SK-N-SH (cell line): Measurements from ENCODE around the gene DENND1A. TPM values are rescaled to one million over a fixed set of nuclear protein-coding genes. Genes with fewer than 3 reads are reported as not detected.

Experiments used
- CTCF ChIA-PET: fragments of 300-600, 350-600 bp; formaldehyde crosslinking; extraction: SDS; loops from one replicate; lab custom pipeline; 2021; lab: Yijun Ruan, JAX
- POLR2A ChIA-PET: fragments of 350-600 bp; sonication (Branson Sonifier 250); formaldehyde crosslinking; extraction: SDS; loops from one replicate; lab custom pipeline; 2020; ENCODE audit warnings: antibody characterized with exemption, inconsistent platforms; lab: Yijun Ruan, JAX
- DNase-seq: peaks from one replicate; pipeline ENCODE4 v3.0.0; 2012
- H2AFZ ChIP-seq: fragments of 200-600 bp; sonication (generic); 2 replicates; pipeline ENCODE4 v1.8.1; 2016; ENCODE audit warnings: antibody characterized with exemption, mild to moderate bottlenecking, low read depth
- H3F3A ChIP-seq: fragments of 200-600 bp; sonication (generic); replicated peaks from 2 replicates; pipeline ENCODE3; 2016; ENCODE audit warnings: antibody characterized with exemption, mild to moderate bottlenecking; ENCODE audit not compliant: insufficient read depth
- H3K27ac ChIP-seq, 2 experiments: fragments of 200-500 bp in 1 of 2; fragments of 200-600 bp in 1 of 2; sonication (Bioruptor generic) in 1 of 2; sonication (generic), shearing (Covaris generic) in 1 of 2; 2 replicates each; pipeline versions ENCODE4 v1.5.1 to v1.6.1; 2014 to 2016; ENCODE audit warnings: low read depth in 2 of 2, inconsistent platforms in 1 of 2, low read length in 1 of 2, mild to moderate bottlenecking in 1 of 2, mixed read lengths in 1 of 2
- H3K27me3 ChIP-seq: fragments of 200-600 bp; sonication (generic), shearing (Covaris generic); 2 replicates; pipeline ENCODE4 v1.6.1; 2016; ENCODE audit warnings: mixed run types; ENCODE audit not compliant: insufficient read depth
- H3K36me3 ChIP-seq, 2 experiments: fragments of 200-500 bp in 1 of 2; fragments of 200-600 bp in 1 of 2; sonication (Bioruptor generic) in 1 of 2; sonication (generic) in 1 of 2; replicated peaks in 1 of 2; 2 replicates each; pipeline versions ENCODE3 to v1.5.1; 2014 to 2016; ENCODE audit warnings: low read length in 1 of 2, mild to moderate bottlenecking in 1 of 2; ENCODE audit not compliant: insufficient read depth in 2 of 2, control insufficient read depth in 1 of 2
- H3K4me1 ChIP-seq, 2 experiments: fragments of 200-500 bp in 1 of 2; fragments of 200-600 bp in 1 of 2; sonication (Bioruptor generic) in 1 of 2; sonication (generic), shearing (Covaris generic) in 1 of 2; 2 replicates each; pipeline versions ENCODE4 v1.5.1 to v1.6.1; 2014 to 2016; ENCODE audit warnings: low read depth in 1 of 2, low read length in 1 of 2, mixed run types in 1 of 2; ENCODE audit not compliant: insufficient read depth in 2 of 2, control insufficient read depth in 1 of 2
- H3K4me2 ChIP-seq: fragments of 200-600 bp; sonication (generic), shearing (Covaris generic); 2 replicates; pipeline ENCODE4 v1.6.1; 2017; ENCODE audit warnings: mixed run types
- H3K4me3 ChIP-seq, 2 experiments: fragments of 200-500 bp in 1 of 2; fragments of 200-600 bp in 1 of 2; sonication (Bioruptor generic) in 1 of 2; sonication (generic), shearing (Covaris generic) in 1 of 2; 2 replicates each; pipeline versions ENCODE4 v1.5.1 to v1.8.1; 2014 to 2016; ENCODE audit warnings: low read depth in 2 of 2, inconsistent platforms in 1 of 2, low read length in 1 of 2, mild to moderate bottlenecking in 1 of 2, mixed read lengths in 1 of 2, moderate library complexity in 1 of 2
- H3K79me2 ChIP-seq: fragments of 200-600 bp; sonication (generic); 2 replicates; pipeline ENCODE4 v1.8.1; 2017; ENCODE audit warnings: mild to moderate bottlenecking; ENCODE audit not compliant: insufficient read depth
- H3K9ac ChIP-seq: fragments of 200-600 bp; sonication (generic); 2 replicates; pipeline ENCODE4 v1.6.1; 2017; ENCODE audit warnings: mixed run types
- H3K9me2 ChIP-seq: fragments of 200-600 bp; sonication (generic); 2 replicates; pipeline ENCODE4 v1.6.1; 2017; ENCODE audit warnings: mixed run types
- H3K9me3 ChIP-seq: fragments of 200-600 bp; sonication (generic); 2 replicates; pipeline ENCODE4 v1.6.1; 2017; ENCODE audit warnings: mixed run types, mild to moderate bottlenecking, moderate library complexity
- H4K20me1 ChIP-seq: fragments of 200-600 bp; sonication (generic); 2 replicates; pipeline ENCODE4 v1.6.1; 2017; ENCODE audit warnings: mild to moderate bottlenecking, mixed run types; ENCODE audit not compliant: insufficient read depth
- MEF2A ChIP-seq: IDR thresholded peaks from 2 replicates; pipeline ENCODE4 v1.4.0; 2012; ENCODE audit warnings: low read depth, borderline replicate concordance
- MXI1 ChIP-seq: IDR thresholded peaks from 2 replicates; pipeline ENCODE4 v1.6.1; 2012; ENCODE audit warnings: mild to moderate bottlenecking, low read depth, low read length, improper control_type of control experiment
- NFIC ChIP-seq: IDR thresholded peaks from 2 replicates; pipeline ENCODE4 v1.4.0; 2012; ENCODE audit warnings: borderline replicate concordance
- RAD21 ChIP-seq: IDR thresholded peaks from 2 replicates; pipeline ENCODE4 v1.6.1; 2012; ENCODE audit warnings: mild to moderate bottlenecking, low read length
- RCOR1 ChIP-seq: fragments of 150-350 bp; IDR thresholded peaks from 2 replicates; pipeline ENCODE4 v1.6.1; 2017; ENCODE audit warnings: antibody characterized with exemption, low read length
- RXRA ChIP-seq: IDR thresholded peaks from 2 replicates; pipeline ENCODE4 v1.4.0; 2012; ENCODE audit warnings: low read depth, mild to moderate bottlenecking, borderline replicate concordance
- SMC3 ChIP-seq: IDR thresholded peaks from 2 replicates; pipeline ENCODE4 v1.6.1; 2012; ENCODE audit warnings: low read depth, low read length, improper control_type of control experiment
- TCF12 ChIP-seq: IDR thresholded peaks from 2 replicates; pipeline ENCODE4 v1.4.0; 2012
- WGBS: methylation state at CpG from one replicate; pipeline ENCODE4 v1.1.6; 2017; ENCODE audit warnings: low lambda C conversion rate; 5-methylcytosine and 5-hydroxymethylcytosine counted together
- polyA plus RNA-seq, 3 experiments: library from polyadenylated mRNA; depleted of rRNA; stranded (reverse); fragments of >200 nt; gene quantifications; 2 replicates each; pipeline ENCODE4 v1.2.3, GENCODE V29; 2012
- TF ChIP-seq, protein P1 (sequence below): IDR thresholded peaks from 2 replicates; pipeline ENCODE4 v1.4.0; 2012; ENCODE audit warnings: low read depth, borderline replicate concordance
- TF ChIP-seq, protein P2 (sequence below): fragments of 150-350 bp; IDR thresholded peaks from 2 replicates; pipeline ENCODE4 v1.6.1; 2016; ENCODE audit warnings: mild to moderate bottlenecking, low read depth, low read length
- TF ChIP-seq, protein P3 (sequence below): IDR thresholded peaks from 2 replicates; pipeline ENCODE4; 2012
- TF ChIP-seq, protein P4 (sequence below): fragments of 200-600 bp; sonication (generic); IDR thresholded peaks from 2 replicates; pipeline ENCODE4 v1.6.1; 2017; ENCODE audit warnings: antibody characterized with exemption, mild to moderate bottlenecking, moderate library complexity
- TF ChIP-seq, protein P5 (sequence below): IDR thresholded peaks from 2 replicates; pipeline ENCODE4 v1.4.0; 2012; ENCODE audit warnings: low read depth

The DENND1A gene
- polyA plus RNA-seq, 1 of the 3 experiments (the other 2 are of a cell fraction) = 25.4 TPM

DNA sequence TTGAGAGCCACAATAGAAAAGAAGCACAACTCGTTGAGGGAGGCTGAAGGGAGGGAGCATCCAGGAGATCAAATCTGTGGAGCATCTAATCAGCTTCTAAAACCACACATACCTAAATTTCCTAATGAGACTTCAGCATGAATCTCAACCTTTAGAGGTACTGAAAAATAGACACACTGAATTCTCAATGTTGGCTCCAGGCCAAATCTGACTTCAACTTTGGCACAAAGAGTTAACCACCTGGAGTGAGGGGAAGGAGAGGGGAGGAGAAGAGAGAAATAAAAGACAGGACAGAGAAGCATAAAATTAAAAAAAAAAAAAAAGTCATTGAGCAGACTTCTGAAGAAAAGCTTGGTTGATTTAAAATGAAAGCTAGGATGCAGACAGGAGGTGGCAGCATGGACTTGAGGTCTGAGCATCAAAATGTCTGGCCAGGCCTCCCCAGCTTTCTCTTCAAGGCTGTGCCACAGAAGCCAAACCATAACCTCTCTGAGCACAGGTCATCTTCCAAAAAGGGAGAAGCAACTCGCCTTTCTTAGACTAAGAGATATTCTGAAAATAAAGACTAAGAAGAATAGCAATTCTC, 205.6 kb downstream of the DENND1A start:
- Histone ChIP-seq H3K9ac (no peak overlapping the region), H3K79me2 (no peaks in the 10 kb centered on the region), H2AFZ (no peak overlapping the region), H4K20me1 (no peaks in the 10 kb centered on the region), H3K27ac (no peak overlapping the region), H3K9me2 (no peaks in the 10 kb centered on the region), H3K9me3 (no peaks in the 10 kb centered on the region), H3K4me2 (no peak overlapping the region), H3K4me3 (no peak overlapping the region), H3K36me3 (no peaks in the 10 kb centered on the region), H3K4me1 (peaks cover 0 to 7% of the 10 kb centered on the region in 2 experiments; a peak in 2 of 4 replicates), H3K27me3 (no peaks in the 10 kb centered on the region), H3F3A (no peaks in the 10 kb centered on the region)
- peak; percentile 15 for DNase-seq
- POLR2A ChIA-PET = interaction anchor here (0.6 kb wide), 1 partner anchor 207 kb away, joined by 3 read pairs; no protein-coding TSS in a partner anchor
- 97% methylated on average over 2 of the region's 2 CpGs for WGBS
- CTCF ChIA-PET = interaction anchor here (0.7 to 2.1 kb wide), 5 partner anchors 12 to 315 kb away, joined by 3 to 8 read pairs (median 4); no protein-coding TSS in a partner anchor
- TF ChIP-seq MXI1 (no peak), RAD21 (peak; percentile 60), SMC3 (peak; percentile 36), NFIC (0 out of 2 replicates have a peak, but pooled peaks have one; percentile 8), RCOR1 (no peak)
- TF ChIP-seq, protein P1, sequence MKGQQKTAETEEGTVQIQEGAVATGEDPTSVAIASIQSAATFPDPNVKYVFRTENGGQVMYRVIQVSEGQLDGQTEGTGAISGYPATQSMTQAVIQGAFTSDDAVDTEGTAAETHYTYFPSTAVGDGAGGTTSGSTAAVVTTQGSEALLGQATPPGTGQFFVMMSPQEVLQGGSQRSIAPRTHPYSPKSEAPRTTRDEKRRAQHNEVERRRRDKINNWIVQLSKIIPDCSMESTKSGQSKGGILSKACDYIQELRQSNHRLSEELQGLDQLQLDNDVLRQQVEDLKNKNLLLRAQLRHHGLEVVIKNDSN = no peak
- TF ChIP-seq, protein P2, sequence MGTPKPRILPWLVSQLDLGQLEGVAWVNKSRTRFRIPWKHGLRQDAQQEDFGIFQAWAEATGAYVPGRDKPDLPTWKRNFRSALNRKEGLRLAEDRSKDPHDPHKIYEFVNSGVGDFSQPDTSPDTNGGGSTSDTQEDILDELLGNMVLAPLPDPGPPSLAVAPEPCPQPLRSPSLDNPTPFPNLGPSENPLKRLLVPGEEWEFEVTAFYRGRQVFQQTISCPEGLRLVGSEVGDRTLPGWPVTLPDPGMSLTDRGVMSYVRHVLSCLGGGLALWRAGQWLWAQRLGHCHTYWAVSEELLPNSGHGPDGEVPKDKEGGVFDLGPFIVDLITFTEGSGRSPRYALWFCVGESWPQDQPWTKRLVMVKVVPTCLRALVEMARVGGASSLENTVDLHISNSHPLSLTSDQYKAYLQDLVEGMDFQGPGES = no peak

DNA sequence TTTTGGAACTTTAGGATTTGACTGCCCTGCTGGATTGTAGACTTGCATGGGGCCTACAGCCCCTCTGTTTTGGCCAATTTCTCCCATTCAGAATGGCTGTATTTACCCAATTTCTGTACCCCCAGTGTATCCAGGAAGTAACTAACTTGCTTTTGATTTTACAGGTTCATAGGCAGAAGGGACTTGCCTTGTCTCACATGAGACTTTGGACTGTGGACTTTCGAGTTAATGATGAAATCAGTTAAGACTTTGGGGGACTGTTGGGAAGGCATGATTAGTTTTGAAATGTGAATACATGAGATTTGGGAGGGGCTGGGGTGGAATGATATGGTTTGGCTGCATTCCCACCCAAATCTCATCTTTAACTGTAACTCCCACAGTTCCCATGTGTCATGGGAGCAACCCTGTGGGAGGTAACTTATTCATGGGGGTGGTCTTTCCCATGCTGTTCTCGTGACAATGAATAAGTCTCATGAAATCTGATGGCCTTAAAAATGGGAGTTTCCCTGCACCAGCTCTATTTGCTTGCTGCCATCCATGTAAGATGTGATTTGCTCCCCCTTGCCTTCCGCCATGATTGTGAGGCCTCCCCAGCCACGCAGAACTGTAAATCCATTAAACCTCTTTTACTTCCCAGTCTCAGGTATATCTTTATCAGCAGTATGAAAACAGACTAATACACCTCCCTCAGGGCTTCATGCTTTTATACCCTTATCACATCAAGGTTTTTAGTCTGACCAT, 206.6 kb downstream of the DENND1A start:
- 84% methylated on average over 4 of the region's 4 CpGs for WGBS
- Histone ChIP-seq H2AFZ (no peak overlapping the region), H3K79me2 (no peaks in the 10 kb centered on the region), H3K27me3 (no peaks in the 10 kb centered on the region), H3K9ac (no peak overlapping the region), H3K9me3 (no peaks in the 10 kb centered on the region), H4K20me1 (no peaks in the 10 kb centered on the region), H3K27ac (no peak overlapping the region), H3F3A (no peaks in the 10 kb centered on the region), H3K36me3 (no peaks in the 10 kb centered on the region), H3K4me2 (no peak overlapping the region), H3K4me1 (peaks cover 0 to 7% of the 10 kb centered on the region in 2 experiments; a peak in 2 of 4 replicates), H3K4me3 (no peak overlapping the region), H3K9me2 (no peaks in the 10 kb centered on the region)
- CTCF ChIA-PET = interaction anchor here (2.1 kb wide), 1 partner anchor 179 kb away, joined by 5 read pairs; no protein-coding TSS in a partner anchor
- POLR2A ChIA-PET = no interaction called here
- TF ChIP-seq TCF12 = no peak
- TF ChIP-seq, protein P3, sequence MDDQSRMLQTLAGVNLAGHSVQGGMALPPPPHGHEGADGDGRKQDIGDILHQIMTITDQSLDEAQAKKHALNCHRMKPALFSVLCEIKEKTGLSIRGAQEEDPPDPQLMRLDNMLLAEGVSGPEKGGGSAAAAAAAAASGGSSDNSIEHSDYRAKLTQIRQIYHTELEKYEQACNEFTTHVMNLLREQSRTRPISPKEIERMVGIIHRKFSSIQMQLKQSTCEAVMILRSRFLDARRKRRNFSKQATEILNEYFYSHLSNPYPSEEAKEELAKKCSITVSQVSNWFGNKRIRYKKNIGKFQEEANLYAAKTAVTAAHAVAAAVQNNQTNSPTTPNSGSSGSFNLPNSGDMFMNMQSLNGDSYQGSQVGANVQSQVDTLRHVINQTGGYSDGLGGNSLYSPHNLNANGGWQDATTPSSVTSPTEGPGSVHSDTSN = no peak
- TF ChIP-seq, protein P4, sequence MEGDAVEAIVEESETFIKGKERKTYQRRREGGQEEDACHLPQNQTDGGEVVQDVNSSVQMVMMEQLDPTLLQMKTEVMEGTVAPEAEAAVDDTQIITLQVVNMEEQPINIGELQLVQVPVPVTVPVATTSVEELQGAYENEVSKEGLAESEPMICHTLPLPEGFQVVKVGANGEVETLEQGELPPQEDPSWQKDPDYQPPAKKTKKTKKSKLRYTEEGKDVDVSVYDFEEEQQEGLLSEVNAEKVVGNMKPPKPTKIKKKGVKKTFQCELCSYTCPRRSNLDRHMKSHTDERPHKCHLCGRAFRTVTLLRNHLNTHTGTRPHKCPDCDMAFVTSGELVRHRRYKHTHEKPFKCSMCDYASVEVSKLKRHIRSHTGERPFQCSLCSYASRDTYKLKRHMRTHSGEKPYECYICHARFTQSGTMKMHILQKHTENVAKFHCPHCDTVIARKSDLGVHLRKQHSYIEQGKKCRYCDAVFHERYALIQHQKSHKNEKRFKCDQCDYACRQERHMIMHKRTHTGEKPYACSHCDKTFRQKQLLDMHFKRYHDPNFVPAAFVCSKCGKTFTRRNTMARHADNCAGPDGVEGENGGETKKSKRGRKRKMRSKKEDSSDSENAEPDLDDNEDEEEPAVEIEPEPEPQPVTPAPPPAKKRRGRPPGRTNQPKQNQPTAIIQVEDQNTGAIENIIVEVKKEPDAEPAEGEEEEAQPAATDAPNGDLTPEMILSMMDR = no peak
- no peak for TF ChIP-seq RXRA
- TF ChIP-seq, protein P5, sequence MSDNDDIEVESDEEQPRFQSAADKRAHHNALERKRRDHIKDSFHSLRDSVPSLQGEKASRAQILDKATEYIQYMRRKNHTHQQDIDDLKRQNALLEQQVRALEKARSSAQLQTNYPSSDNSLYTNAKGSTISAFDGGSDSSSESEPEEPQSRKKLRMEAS = no peak
- no peak for TF ChIP-seq MEF2A
- DNase-seq = no peak
